Cardiac muscle cell (in vitro differentiated cells and primary cell): ENCODE measurements around the gene MAPK10. TPM values are rescaled to one million over a fixed set of nuclear protein-coding genes. Genes with fewer than 3 reads are reported as not detected.
A peak's percentile ranks its signal among the peaks of the same experiment; 100 is the strongest.

Experiments used
- DNase-seq, 2 donors: peaks; one replicate each; pipeline versions ENCODE4 v3.0.0 to v3.0.0-alpha.2; 2010 to 2017; ENCODE audit warnings: low read depth in 1 of 2, low spot score in 1 of 2
- H3K27ac ChIP-seq: fragments of 200-600 bp; sonication (generic); 2 replicates; pipeline ENCODE4 v1.5.1; 2016
- H3K27me3 ChIP-seq: fragments of 200-600 bp; sonication (generic); 2 replicates; pipeline ENCODE4 v1.6.0; 2016; ENCODE audit warnings: control low read depth
- H3K36me3 ChIP-seq: fragments of 200-600 bp; sonication (generic); 2 replicates; pipeline ENCODE4 v1.5.1; 2016; ENCODE audit warnings: control low read depth
- H3K4me1 ChIP-seq: fragments of 200-600 bp; sonication (generic); 2 replicates; pipeline ENCODE4 v1.8.1; 2017; ENCODE audit warnings: low read depth, mild to moderate bottlenecking, mixed run types
- H3K4me3 ChIP-seq: fragments of 200-600 bp; sonication (generic); 2 replicates; pipeline ENCODE4 v1.5.1; 2016; ENCODE audit warnings: mild to moderate bottlenecking
- H3K9me3 ChIP-seq: fragments of 200-600 bp; sonication (generic); 2 replicates; pipeline ENCODE4 v1.5.1; 2017; ENCODE audit warnings: low read depth, mild to moderate bottlenecking, control low read depth
- polyA plus RNA-seq: library from polyadenylated mRNA; unstranded; fragments of >200 nt; fragmentation: Nextera tagmentation; extraction: Ambion mirVana; gene quantifications from 2 replicates; pipeline ENCODE4 v1.2.1, GENCODE V29; 2016
- total RNA-seq: library from RNA; depleted of rRNA; stranded (reverse); fragments of >200 nt; gene quantifications from 2 replicates; pipeline ENCODE4 v1.2.3, GENCODE V29; 2016
- TF ChIP-seq, protein P1 (sequence below): IDR thresholded peaks from 2 replicates; pipeline ENCODE4 v1.5.1; 2012; ENCODE audit warnings: low read depth, mild to moderate bottlenecking, low read length

Gene MAPK10
- total and polyA plus RNA-seq, 2 experiments from 2014 or later = 13.9 to 22.8 TPM

DNA sequence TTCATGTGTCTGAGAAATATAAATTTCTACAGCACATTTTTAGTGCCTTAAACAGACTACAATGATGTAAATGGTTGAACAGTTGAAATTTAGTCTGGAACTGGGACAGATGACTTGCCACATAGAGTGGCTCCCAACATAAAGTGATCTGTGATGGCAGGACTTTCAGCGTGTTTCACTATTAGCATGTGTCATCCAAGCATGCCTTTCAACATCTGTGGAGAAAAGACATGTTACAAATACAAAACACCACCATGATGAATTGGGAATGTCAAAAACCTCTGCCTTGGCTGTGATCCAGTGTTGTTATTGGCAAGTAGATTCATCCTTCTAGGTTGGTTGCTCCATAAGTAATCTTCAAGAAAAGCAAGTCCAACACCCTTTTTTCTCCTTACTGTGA, 348.7 kb downstream of the MAPK10 start:
- TF ChIP-seq, protein P1, sequence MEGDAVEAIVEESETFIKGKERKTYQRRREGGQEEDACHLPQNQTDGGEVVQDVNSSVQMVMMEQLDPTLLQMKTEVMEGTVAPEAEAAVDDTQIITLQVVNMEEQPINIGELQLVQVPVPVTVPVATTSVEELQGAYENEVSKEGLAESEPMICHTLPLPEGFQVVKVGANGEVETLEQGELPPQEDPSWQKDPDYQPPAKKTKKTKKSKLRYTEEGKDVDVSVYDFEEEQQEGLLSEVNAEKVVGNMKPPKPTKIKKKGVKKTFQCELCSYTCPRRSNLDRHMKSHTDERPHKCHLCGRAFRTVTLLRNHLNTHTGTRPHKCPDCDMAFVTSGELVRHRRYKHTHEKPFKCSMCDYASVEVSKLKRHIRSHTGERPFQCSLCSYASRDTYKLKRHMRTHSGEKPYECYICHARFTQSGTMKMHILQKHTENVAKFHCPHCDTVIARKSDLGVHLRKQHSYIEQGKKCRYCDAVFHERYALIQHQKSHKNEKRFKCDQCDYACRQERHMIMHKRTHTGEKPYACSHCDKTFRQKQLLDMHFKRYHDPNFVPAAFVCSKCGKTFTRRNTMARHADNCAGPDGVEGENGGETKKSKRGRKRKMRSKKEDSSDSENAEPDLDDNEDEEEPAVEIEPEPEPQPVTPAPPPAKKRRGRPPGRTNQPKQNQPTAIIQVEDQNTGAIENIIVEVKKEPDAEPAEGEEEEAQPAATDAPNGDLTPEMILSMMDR = no peak
- no peaks in the 10 kb centered on the region for H3K27me3 ChIP-seq
- H3K4me3 ChIP-seq = no peak overlapping the region
- peak in 1 of 2 donors; percentile 94 for DNase-seq
- no peak overlapping the region for H3K27ac ChIP-seq
- H3K36me3 ChIP-seq = no peaks in the 10 kb centered on the region
- no peaks in the 10 kb centered on the region for H3K9me3 ChIP-seq
- H3K4me1 ChIP-seq = peaks cover 15% of the 10 kb centered on the region

GRCh38 chr4:86007042-86007441, 352.8 kb downstream of the MAPK10 start:
- DNase-seq = no peak
- Histone ChIP-seq H3K27me3 (no peaks in the 10 kb centered on the region), H3K27ac (no peak overlapping the region), H3K9me3 (no peaks in the 10 kb centered on the region), H3K36me3 (no peaks in the 10 kb centered on the region), H3K4me1 (peaks cover 15% of the 10 kb centered on the region), H3K4me3 (no peak overlapping the region)
- TF ChIP-seq, protein P1 = no peak

DNA sequence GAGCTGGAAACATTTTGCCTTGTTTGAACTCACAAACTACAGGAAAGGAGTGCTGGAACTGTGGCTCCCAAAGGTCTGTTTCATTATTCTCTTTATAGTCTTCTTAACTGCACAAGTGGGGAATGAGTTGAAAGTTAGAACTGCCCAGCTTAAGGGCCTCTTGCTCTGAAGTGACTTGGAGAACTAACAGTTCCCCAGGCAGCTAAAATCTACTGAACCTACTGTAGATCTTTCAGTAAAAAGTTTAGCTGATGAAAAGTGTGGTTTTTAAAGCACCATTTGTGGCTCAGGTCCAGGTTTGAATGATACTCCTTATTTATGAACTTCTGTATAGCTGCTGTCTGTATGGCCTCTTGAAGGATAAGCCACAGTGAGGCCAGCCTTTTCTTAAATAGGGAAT, 353.8 kb downstream of the MAPK10 start:
- H3K4me3 ChIP-seq = no peak overlapping the region
- no peaks in the 10 kb centered on the region for H3K36me3 ChIP-seq
- H3K4me1 ChIP-seq = peaks cover 6% of the 10 kb centered on the region
- no peak for DNase-seq
- H3K27me3 ChIP-seq = no peaks in the 10 kb centered on the region
- H3K9me3 ChIP-seq = no peaks in the 10 kb centered on the region
- TF ChIP-seq, protein P1 = no peak
- no peak overlapping the region for H3K27ac ChIP-seq

- Histone ChIP-seq H3K4me3 (no peak overlapping the region), H3K27me3 (no peaks in the 10 kb centered on the region), H3K9me3 (no peaks in the 10 kb centered on the region), H3K4me1 (peaks cover 5% of the 10 kb centered on the region), H3K36me3 (no peaks in the 10 kb centered on the region), H3K27ac (no peak overlapping the region)
- DNase-seq = no peak
- TF ChIP-seq, protein P1 = no peak
Measured at GRCh38 chr4:86004030-86004429, 355.8 kb downstream of the MAPK10 start.

DNA sequence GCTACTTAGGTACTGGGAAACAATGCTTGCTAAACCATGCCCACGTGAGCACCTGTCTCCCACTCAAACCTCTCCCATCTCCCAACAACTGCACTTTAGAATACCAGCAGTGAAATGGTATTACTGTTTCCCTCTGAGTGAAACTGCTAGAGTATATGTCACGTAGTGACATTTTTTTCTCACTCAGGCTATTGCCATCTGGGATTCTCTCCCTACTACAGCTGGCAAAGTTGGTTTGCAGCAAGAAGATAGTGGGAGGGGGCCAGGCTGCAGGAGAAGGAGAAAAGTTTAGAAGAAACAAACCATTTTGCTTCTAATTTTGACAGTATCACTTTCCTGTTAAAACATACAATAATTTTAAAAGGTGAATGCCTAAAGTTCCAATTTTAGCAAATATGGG, 358.3 kb downstream of the MAPK10 start:
- H3K27ac ChIP-seq = no peak overlapping the region
- no peaks in the 10 kb centered on the region for H3K36me3 ChIP-seq
- no peaks in the 10 kb centered on the region for H3K9me3 ChIP-seq
- no peaks in the 10 kb centered on the region for H3K27me3 ChIP-seq
- TF ChIP-seq, protein P1 = no peak
- no peak overlapping the region for H3K4me3 ChIP-seq
- DNase-seq = no peak
- peaks cover 4% of the 10 kb centered on the region for H3K4me1 ChIP-seq

GRCh38 chr4:85995361-85995760, 364.5 kb downstream of the MAPK10 start:
- peaks cover 4% of the 10 kb centered on the region for H3K4me1 ChIP-seq
- no peak overlapping the region for H3K27ac ChIP-seq
- no peaks in the 10 kb centered on the region for H3K36me3 ChIP-seq
- no peak overlapping the region for H3K4me3 ChIP-seq
- H3K9me3 ChIP-seq = no peaks in the 10 kb centered on the region
- H3K27me3 ChIP-seq = no peaks in the 10 kb centered on the region
- no peak for DNase-seq
- TF ChIP-seq, protein P1 = no peak
